ENCODE data around the gene IL17A.

DNA sequence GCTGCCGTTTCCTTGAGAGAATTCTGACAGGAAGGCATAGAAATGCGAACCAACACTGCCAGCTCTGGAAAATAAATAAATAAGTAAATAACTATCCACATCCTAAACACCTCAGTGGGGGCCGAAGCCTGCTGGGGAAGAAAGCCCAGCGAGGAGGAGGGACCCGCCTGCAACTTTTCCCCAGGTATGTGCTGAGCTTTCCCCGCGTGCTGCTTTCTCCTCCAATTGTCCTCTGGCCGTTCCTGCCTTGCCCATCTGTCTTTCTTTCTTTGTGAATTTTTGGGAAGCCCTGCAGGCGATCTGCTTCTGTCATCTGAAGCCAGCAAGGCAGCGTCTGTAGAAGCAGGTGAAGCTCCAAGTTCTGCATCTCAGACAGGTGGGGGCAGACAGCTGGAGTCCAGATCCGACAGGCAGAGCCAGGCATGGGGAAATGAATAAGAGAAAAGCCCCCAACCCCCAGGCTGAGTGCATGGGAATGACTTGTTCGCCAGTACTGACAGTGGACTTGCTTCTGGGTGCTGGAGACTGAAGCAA lies 49.2 kb upstream of the IL17A start:
- no peak for TF ChIP-seq CTCF (IDR thresholded peaks at IDR 0.05)
- no peak for TF ChIP-seq POLR2A (IDR thresholded peaks at IDR 0.05)
